GM21529 (cell line): ENCODE data around the gene CHI3L2.
"Not testable (repeated sequence)": the region's sequence is repeated elsewhere in the genome, so short reads cannot be mapped to it uniquely, and the experiment has no call there.

Source experiments
- ATAC-seq: cut with Tn5 transposase; IDR thresholded peaks from one replicate; pipeline ENCODE4 v1.9.1; 2021; ENCODE audit not compliant: unreplicated experiment

Gene CHI3L2

GRCh38 chr1:111202366-111202706, 25.2 kb upstream of the CHI3L2 start:
- ATAC-seq, result no peak

DNA sequence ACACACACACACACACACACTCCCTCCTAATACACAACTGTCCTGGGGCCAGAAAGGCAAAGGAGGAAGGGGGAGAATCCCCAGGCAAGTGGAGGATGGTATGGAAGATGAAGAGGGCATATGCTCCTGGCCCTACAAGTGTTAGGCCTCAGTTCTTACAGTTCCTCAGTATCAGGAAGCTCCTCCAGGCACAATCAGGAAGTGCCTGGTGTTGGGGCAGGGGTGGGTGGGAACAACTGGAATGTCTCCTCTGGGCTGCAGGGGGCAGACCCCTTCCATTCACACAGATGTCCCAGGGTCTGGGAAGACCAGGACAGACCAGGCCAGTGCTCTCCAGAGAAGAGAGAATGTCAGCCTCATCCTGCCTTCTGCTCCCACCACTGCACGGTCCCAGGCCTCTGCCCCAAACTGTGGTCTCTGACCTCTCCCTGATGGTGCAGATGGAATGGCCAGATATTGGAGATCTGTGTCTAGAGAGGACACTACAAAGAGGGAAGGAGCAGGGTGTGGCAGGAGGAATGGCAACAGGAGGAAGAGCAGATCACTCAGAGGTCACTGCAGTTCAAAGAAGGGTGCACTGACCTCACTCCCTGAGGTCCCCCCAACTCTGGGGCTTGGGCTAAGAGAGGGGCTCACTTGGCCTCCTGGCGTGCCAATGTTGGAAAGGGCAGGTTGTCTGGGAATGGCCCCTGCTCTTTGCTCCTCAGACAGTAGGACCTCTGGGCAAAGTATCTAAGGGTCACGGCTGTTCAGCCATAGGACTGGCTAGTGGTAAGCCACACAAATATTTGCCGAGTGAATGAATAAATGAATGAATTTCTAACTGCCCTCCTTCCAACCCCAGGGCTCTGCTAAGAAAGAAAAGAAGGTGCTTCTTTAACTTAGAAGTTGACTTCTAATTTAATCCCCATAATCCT, 24.5 kb upstream of the CHI3L2 start:
- no peak for ATAC-seq

DNA sequence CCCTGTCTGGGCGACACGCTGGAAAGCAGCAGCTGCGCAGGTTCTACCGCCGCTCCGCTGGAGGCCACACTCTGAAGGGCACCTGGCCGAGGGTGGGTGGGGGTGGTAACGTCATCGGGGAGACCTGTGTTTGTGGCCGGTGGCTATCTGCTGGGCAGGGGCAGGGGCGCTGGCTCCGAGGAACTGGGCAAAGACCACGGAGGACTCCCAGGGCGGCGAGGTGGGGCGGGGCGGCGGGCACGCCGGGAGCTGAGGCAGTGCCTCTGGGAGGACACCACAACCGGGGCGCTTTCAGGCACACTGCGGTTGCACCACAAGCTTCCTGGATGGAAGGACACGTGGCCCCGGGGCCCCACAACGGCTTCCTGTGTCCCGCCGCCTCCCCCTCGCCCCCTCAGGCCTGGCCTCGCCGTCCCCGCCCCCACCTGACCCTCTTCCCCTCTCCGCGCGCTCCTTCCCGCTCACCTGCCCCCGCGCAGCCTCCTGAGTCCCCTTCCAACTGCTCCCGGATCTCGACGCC, 23.8 kb upstream of the CHI3L2 start:
- peak; percentile 63 for ATAC-seq

GRCh38 chr1:111204201-111204982, 23.1 kb upstream of the CHI3L2 start:
- peak; percentile 53 for ATAC-seq

GRCh38 chr1:111204983-111205713, 22.4 kb upstream of the CHI3L2 start:
- no peak for ATAC-seq

GRCh38 chr1:111205714-111206050, 21.8 kb upstream of the CHI3L2 start:
- no peak for ATAC-seq

- no peak for ATAC-seq
Measured at GRCh38 chr1:111208921-111209320, 18.6 kb upstream of the CHI3L2 start.

- no peak for ATAC-seq
Measured at GRCh38 chr1:111209622-111210021, 17.9 kb upstream of the CHI3L2 start.

- ATAC-seq, result no peak
Measured at GRCh38 chr1:111211921-111212320, 15.6 kb upstream of the CHI3L2 start.

GRCh38 chr1:111212634-111213335, 14.7 kb upstream of the CHI3L2 start:
- no peak for ATAC-seq

DNA sequence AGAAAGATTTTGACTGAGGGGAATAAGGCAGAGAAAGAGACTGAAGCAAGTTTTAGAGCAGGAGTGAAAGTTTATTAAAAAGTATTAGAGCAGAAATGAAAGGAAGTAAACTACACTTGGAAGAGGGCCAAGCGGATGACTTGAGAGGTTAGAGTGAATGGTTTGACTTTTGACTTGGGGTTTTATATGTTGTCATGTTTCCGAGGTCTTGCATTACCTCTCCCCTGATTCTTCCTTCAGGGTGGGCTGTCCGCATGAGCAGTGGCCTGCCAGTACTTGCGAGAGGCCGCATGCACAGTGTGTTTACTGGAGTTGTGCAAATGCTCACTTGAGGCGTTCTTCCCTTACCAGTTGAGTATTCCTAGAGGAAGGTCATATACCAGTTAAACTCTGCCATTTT, 14.1 kb upstream of the CHI3L2 start:
- no peak for ATAC-seq

DNA sequence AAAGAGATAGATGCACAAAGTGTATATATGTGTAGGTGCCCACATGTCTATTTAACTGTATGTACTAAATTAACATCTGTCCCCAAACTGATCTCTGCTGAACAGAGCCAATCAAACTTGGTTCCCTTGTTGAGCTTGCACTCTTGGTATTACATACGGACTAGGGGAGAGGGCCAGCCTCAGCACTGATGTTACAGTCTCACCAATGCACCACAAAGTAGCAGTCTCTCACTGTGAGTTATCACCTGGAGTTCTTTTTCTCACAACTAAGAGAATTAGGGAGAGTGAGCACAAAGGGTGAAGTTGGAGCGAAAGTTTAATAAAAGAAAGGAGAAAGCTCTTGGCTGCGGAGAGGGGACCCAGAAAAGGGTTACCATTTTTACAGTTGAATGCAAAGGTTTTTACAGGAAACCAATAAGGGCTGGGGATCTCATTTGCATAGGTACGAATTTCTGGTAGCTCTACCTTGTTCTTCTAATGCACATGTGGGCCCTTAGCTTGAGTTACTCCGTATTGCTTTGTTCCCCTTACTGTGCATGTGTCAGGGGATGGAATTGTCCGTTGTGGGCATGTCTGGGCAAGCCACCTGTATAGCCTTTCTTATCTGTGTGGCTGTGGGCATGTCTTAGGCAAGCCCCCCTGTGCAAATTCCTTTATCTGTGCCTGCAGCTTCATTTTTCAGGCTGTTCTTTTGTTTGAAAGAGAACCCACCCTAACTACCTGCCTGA, 13.3 kb upstream of the CHI3L2 start:
- ATAC-seq, result no peak

GRCh38 chr1:111214884-111215283, 12.6 kb upstream of the CHI3L2 start:
- ATAC-seq, result no peak

GRCh38 chr1:111215285-111215684, 12.2 kb upstream of the CHI3L2 start:
- ATAC-seq, result not testable (repeated sequence)

- no peak for ATAC-seq
Measured at GRCh38 chr1:111216751-111217150, 10.8 kb upstream of the CHI3L2 start.

DNA sequence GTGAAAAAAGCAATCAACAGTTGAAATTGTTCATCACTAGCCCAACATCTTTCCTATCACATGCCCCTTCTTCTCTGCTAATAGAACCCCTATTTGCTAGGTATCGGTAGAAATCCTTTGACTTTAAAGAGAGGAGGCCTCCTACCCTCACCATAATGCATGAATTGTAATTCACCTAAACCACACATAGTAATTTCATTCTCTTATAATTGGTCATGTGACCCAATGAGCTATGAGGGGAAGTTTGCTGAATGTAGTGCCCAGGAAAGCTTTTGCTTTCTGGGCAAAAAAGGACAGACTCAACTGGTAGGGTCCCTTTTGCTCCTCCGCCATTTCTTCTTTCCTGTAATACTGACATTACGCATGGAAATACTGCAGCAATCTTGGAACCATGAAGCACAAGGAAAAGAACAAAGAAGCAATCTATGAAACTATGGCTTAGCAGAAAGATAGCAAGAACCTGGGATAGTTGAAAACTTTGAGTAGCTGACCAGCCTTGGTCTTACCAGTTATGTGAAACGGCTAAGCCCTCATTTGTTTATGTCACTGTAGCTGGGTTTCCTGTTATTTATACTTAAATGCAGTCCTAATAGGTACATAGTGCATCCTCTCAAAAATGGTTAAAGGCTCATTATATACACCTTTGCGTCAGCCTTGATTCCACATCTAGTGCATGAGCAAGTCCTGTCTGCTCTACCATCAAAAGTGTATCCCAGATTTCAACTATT, 10.2 kb upstream of the CHI3L2 start:
- ATAC-seq, result no peak

- ATAC-seq, result no peak
Measured at GRCh38 chr1:111218701-111219556, 8.6 kb upstream of the CHI3L2 start.

DNA sequence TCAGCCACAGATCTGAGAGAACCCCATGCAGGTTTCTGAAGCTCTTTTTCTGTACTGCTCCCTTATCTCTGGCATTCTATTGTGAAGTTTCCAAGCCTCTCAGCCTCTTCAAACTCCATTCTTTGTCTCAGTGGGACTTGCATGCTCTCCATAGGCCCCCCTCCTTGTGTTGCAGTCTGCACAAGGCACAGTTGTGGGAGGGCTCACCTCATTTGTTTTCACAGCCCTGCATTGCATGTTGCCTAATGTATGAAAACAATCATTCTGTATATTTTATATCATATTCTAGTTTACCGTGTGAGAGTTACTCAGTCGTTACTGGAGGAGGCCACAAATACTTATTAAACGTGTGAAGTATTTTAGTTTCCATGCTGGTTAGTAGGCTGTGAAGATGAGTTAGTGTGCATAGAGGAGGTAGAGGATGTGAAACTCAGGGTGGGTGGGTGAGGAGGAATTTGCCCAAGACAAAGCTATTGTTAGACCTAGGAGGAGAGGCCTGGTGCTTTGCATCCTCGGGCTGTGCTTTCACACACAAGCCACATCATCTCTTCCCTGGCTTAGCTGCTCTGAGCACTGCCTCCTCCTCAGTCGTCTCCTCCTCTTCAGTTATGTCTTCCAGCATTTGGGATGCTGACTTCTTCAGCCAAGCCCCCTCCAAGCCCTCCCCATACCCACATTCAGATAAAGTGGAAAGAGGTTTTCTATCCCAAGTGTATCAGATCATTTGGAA, 7.8 kb upstream of the CHI3L2 start:
- peak; percentile 25 for ATAC-seq
